ENCODE measurements around the gene CACNA1A.

CACNA1A gene

GRCh38 chr19:13493516-13494310, 12.6 kb downstream of the CACNA1A start:
- DNase-seq (ENCODE audit: low read depth), result no peak

DNA sequence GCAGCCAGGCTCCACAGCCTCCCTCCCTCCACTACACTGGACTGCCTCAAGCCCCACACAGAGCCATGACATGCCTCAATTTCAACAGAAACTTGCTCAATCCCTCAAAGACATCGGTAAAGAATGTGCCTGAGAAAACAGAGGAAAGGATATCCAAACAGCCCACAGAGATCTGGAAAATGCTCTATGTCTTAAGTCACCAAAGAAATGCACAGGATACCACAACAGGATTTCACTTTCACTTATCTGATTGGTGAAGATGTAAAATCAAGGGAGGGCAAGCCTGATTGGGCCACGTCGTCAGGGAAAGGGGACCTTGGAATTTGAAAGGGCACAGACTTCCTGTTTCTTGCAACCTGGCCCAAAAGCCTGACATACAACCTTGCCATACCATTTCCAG, 14.2 kb downstream of the CACNA1A start:
- DNase-seq (ENCODE audit: low read depth), result no peak

DNA sequence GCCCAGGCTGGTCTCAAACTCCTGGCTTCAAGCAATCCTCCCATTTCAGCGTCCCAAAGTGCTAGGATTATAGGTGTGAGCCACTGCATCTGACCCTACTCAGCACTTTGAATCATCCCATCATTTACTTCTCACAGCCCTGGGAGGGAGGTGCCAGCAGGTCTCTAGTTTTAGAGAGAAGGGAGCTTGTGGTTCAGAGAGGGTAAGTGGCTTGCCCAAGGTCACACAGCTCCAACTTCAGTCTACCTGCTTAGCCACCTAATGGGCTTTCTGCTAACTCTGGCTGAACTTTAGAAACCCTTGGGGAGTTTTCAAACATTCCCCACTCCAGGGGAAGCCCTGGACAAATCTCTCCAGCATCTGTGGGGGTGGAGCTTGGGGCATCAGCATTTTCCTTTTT, 18.3 kb downstream of the CACNA1A start:
- DNase-seq (ENCODE audit: low read depth), result no peak

DNA sequence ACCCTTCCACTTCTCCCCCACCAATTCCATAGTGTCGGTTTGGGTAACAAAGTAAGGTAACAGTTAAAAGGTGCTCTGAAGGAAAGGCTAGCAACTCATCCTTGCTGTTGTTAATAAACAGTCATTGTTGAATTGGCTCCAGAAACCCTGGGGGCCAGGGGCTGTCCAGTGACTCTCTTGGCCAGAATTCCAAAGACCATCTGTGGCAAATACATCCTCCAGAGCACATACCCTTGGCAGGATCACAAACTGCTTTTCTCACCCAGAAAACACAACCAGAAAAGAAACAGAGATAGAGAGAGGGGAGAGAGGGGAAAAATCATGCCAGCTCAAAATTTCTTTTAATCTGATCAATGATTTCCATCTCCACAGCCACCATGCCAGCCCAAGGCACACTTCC, 22.1 kb downstream of the CACNA1A start:
- no peak for DNase-seq (ENCODE audit: low read depth)

GRCh38 chr19:13483215-13483614, 23.1 kb downstream of the CACNA1A start:
- no peak for DNase-seq (ENCODE audit: low read depth)

- no peak for DNase-seq (ENCODE audit: low read depth)
Observed at GRCh38 chr19:13478576-13478975, 27.7 kb downstream of the CACNA1A start.

GRCh38 chr19:13476071-13476470, 30.2 kb downstream of the CACNA1A start:
- no peak for DNase-seq (ENCODE audit: low read depth)

DNA sequence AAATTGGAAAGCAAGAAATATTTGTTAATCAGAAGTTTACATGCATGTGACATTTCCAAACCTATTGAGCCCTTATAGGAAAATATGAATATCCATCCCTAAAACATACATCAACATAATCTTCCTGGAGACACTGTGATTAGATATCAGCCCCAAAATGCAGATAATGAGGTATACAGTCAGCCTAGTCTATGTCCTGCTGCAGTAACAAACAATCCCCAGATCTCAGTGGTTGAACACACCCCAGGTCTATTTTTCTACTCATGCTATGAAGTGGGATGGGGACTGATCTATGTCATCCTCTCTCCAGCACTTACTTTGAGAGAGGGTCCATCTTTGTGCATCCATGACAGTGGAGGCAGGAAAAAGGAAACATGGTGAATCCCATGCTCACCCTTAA, 31.2 kb downstream of the CACNA1A start:
- no peak for DNase-seq (ENCODE audit: low read depth)

DNA sequence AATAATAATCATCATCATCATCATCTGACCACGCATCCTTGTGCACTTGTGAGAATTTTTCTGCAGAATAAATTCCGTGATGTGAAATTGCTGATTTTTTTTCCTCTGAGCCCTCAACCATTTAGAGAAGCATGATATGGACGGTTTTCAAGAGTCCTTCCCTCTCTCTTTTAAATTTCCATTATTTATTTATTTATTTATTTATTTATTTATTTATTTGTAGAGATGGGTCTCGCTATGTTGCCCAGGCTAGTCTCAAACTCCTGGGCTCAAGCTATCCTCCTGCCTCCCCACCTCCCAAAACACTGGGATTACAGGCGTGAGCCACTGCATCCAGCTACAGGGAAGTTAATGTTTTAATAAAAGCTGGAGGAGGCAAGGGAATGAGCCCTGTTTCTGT, 39.6 kb downstream of the CACNA1A start:
- no peak for DNase-seq (ENCODE audit: low read depth)

DNA sequence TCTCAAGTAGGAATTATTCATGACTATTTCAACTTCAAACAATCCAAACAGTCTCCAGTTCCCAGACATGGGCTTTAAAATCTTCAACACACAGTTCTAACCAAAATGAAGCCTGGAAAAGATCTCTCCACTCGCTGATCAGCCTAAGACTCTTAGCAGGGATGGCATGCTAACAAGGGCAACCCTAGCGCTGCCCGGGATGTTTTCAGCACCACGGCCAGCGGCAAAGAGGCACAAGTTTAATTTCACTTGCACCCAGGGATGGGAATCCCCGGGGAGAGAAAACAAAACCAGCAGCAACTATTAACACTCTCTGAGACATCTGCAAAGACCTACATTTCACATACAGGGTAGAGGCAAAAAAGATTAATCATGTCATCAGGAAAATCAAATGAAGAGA, 43.0 kb downstream of the CACNA1A start:
- DNase-seq (ENCODE audit: low read depth), result no peak

DNA sequence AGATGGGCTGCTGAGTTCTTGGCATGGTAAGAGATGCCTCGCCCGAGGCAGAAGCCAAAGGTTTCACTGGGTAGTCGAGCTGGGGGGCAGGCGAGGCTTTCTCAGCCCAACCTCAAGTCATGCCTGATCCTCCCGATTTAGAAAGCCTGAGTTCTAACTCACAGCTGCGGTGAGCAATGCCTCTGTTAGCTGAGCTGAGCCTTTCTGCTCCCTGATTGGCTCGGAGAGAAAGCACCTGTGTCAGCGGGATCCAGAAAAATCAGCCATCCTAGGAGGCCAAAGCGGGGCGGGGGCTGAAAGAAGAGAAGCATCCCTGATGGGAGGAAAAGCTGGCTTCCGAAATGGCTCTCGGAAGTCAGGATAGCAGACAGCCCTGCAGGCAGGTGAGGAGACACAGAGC, 44.7 kb downstream of the CACNA1A start:
- DNase-seq (ENCODE audit: low read depth), result no peak

DNA sequence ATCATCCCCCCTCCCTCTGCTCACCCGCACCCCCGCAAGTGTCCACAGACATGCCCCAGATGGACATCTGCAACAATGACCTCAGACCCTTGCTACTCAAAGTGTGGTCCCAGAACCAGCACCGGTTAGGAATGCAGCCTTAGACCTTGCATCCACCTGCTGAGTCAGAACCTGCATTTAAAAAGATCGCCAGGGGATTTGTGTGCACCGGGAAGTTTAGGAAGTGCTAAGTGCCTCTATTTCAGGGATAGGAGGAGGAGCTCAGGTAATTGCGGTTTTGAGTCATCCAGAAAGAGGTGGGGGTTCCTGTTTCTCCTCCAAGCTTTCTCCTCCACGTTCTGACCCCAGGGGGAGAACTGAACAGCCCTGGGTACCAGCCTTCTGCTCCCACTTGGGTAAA, 46.2 kb downstream of the CACNA1A start:
- no peak for DNase-seq (ENCODE audit: low read depth)

- DNase-seq (ENCODE audit: low read depth), result no peak
Observed at GRCh38 chr19:13459351-13459750, 46.9 kb downstream of the CACNA1A start.

DNA sequence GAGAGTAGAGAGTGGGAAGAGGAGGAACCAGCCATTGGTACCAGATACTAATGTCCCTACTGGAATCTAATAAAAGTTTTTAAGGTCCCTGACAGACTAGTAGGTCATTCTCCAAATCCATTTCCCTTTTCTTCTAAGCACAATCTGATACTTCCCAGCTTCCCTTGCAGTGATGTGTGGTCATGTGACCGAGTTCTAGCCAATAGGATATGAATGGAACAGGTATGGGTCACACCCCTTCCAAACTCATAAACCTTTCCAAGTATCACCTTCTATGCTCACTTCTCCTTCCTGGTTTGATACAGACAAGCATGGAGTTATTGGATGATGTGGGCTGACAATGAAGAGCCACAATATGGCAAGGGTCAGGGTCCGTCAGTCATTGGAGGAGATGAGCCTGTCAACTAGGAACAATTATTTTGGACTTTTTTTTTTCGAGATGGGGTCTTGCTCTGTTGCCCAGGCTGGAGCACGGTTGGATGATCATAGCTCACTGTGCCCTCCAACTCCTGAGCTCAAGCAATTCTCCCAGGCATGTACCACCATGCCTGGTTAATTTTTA, 54.8 kb downstream of the CACNA1A start:
- no peak for DNase-seq (ENCODE audit: low read depth)

DNA sequence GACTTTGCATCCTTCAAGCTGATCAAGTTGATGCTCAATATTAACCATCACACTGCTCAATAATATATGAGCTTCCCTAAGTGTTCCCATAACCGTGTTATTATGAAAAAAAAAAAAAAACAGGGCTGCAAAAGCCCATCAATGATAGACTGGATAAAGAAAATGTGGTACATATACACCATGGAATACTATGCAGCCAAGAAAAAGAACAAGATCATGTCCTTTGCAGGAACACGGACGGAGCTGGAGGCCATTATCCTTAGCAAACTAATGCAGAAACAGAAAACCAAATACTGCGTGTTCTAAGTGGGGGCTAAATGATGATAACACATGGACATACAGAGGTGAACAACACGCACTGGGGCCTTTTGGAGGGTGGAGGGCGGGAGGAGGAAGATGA, 58.3 kb downstream of the CACNA1A start:
- DNase-seq (ENCODE audit: low read depth), result no peak

DNA sequence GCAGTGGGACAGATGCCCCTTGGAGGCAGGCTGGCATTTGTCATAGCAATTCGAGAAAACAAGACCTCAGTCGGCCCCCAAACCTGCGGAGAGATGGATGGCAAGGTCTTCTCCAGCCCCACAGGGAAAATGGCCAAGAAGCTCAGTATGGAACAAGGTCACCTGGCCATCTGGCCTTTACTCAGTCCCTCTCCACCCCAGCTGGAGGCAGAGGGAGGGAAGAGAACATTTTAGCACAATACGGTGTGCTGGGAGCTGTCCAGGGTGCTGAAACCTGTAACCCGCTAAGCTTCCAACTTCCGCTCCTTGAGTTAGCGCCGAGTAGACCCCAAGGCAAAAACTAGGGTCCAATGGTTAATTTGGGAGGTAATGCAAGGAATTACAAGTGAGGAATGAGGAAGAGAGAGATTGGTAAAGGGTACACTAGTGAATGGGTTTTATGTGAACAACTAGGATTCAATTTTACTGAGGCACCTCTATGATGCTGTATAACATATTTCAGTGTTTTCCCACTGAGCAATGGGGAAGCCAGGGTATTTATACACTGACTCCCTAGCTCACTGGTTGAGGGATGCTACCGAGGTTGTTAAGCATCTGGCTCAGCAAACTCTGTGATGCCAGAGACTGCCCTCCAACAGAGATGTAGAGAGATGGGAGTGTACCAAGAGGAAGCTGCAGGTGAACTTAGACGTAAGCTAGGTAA, 64.3 kb downstream of the CACNA1A start:
- no peak for DNase-seq (ENCODE audit: low read depth)

- DNase-seq (ENCODE audit: low read depth), result no peak
Observed at GRCh38 chr19:13437919-13438618, 68.2 kb downstream of the CACNA1A start.

DNA sequence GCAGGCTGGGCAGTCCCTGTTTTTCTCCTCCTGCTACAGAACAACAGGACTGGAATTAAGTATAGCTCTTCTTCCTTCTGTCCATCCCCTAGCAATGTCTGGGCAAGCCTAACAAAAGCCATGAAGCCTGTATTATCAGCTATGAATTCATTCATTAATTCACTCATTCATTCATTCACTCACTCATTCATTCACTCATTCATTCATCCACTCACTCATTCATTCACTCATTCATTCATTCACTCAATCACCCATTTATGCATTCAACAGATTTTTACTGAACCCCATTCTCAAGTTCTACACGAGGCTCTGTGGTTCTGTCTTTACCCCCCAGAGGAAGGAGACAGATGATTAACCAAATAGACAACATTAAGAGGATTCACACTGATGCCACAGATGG, 69.9 kb downstream of the CACNA1A start:
- DNase-seq (ENCODE audit: low read depth), result no peak

DNA sequence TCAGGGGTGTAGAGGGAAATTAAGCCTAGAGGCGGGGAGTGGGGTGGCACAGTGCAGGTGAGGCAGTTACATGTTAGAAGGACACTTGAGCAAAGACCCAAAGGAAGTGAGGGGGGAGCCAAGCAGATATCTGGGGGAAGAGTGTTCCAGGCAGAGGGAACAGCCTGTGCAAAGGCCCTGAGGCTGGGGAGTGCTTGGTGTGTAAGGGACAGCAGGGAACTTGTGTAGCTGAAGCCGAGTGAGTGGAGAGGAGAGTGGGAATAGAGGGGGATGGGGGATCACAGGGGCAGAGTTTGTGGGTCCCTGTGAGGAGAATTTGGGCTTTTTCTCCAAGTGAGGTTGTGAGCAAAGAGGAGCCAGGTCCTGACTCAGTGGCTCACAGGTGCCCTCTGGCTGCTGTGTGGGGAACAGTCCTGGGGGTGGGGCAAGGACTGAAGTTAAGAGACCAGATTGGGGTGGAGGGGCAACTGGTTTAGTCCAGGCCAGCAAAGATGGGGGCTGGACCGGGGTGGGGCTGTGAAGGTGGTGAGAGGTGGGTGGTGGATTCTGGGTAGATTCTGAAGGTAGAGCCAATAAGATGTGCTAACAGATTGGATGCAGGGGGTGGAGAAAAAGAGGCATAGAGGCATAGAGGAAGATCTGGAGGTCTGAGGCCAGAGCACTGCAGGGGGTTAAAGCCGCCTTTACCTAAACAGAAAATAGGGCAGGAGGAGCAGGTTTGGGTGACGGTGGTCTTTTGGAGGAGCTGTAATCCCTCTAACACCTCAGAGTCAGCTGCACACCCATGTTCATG, 75.3 kb downstream of the CACNA1A start:
- DNase-seq (ENCODE audit: low read depth), result peak; percentile 12

GRCh38 chr19:13429563-13429962, 76.7 kb downstream of the CACNA1A start:
- no peak for DNase-seq (ENCODE audit: low read depth)

DNA sequence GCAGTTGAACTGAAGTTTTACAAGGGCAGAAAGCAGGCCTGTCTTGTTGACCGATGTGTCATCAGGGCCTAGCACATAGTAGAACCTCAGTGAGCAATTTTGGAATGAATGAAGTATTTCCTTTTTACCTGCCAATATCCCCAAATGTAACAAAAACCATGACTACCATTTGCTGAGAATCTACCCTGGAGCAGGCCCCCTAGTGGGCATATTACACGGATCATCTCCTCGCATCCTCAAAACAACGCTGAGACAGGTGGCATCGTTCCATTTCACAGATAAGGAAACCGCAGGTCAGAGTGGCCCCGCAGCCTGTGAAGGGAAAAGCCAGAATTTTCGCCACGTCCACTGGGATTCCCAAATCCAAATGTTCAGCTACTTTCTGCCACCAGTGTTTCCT, 77.9 kb downstream of the CACNA1A start:
- no peak for DNase-seq (ENCODE audit: low read depth)

All from stimulated activated CD8-positive, alpha-beta memory T cell treated with anti-CD3 and anti-CD28 coated beads, Interleukin-15, amount 100 ng/mL, for 24 hours (primary cell).